HFFc6 (cell line): Measurements from ENCODE around the gene ZNF615. TPM values are rescaled to one million over a fixed set of nuclear protein-coding genes. Genes with fewer than 3 reads are reported as not detected.
"Not testable (repeated sequence)": the region's sequence is repeated elsewhere in the genome, so short reads cannot be mapped to it uniquely, and the experiment has no call there.

Experiments used
- DNase-seq: peaks from one replicate; pipeline ENCODE4 v3.0.0-alpha.2; 2018
- H3K27ac Mint-ChIP-seq: 2 replicates; pipeline ENCODE4 v1.8.0; 2020; ENCODE audit warnings: mild to moderate bottlenecking, mixed read lengths
- H3K27me3 Mint-ChIP-seq: 2 replicates; pipeline ENCODE4 v1.8.0; 2021; ENCODE audit warnings: mild to moderate bottlenecking, moderate library complexity, mixed read lengths; ENCODE audit not compliant: insufficient read depth
- H3K36me3 Mint-ChIP-seq: 2 replicates; pipeline ENCODE4 v1.8.0; 2021; ENCODE audit warnings: low read depth, mixed read lengths
- H3K4me1 Mint-ChIP-seq: 2 replicates; pipeline ENCODE4 v1.8.0; 2020; ENCODE audit warnings: low read depth, mixed read lengths
- H3K4me3 Mint-ChIP-seq: 2 replicates; pipeline ENCODE4 v1.8.0; 2020; ENCODE audit warnings: mild to moderate bottlenecking, moderate library complexity, mixed read lengths
- H3K9me3 Mint-ChIP-seq: 2 replicates; pipeline ENCODE4 v1.8.0; 2020; ENCODE audit warnings: mild to moderate bottlenecking, mixed read lengths
- total RNA-seq, 6 experiments: library from RNA; stranded (reverse); fragmentation: NEBNext Ultra II Directional; extraction: Animal tissue kit (Norgen Biotek cat#: 25700); gene quantifications; 2 replicates in 1 of 6; 3 replicates in 5 of 6; pipeline ENCODE4 v1.2.3, GENCODE V29; 2021
- TF ChIP-seq, protein P1 (sequence below): fragments of 200-600 bp; sonication (generic); IDR thresholded peaks from 2 replicates; pipeline ENCODE4 v1.5.0; 2021; ENCODE audit warnings: antibody characterized with exemption, mild to moderate bottlenecking

The ZNF615 gene
- total RNA-seq, 6 experiments from 2014 or later = 4.4 to 5.7 (median 4.8) TPM

DNA sequence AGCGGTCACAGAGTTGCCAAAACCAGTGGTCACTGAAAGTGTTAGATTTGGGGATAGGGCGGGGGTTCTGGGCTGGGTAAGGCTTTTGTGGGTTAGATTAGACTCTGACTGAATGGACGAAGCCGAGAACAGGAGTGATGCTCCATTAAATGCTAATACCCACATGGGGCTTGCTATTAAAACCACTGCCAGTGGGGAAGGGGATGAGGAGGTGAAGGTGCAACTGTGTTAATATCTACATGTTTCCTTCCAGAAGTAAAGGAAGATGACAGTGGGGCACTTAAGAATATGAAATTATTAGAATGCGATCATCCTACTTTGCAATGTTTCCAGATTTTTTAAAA, 20.7 kb upstream of the ZNF615 start:
- DNase-seq = no peak
- peaks cover 86% of the 10 kb centered on the region for H3K36me3 Mint-ChIP-seq
- peak overlapping the region; percentile 93 for H3K4me3 Mint-ChIP-seq
- peak overlapping the region; percentile 95 for H3K27ac Mint-ChIP-seq
- H3K9me3 Mint-ChIP-seq = peaks cover 77% of the 10 kb centered on the region
- peaks cover 17% of the 10 kb centered on the region for H3K4me1 Mint-ChIP-seq
- H3K27me3 Mint-ChIP-seq = peaks cover 4% of the 10 kb centered on the region; the same call in 1 of the 2 replicates
- TF ChIP-seq, protein P1, sequence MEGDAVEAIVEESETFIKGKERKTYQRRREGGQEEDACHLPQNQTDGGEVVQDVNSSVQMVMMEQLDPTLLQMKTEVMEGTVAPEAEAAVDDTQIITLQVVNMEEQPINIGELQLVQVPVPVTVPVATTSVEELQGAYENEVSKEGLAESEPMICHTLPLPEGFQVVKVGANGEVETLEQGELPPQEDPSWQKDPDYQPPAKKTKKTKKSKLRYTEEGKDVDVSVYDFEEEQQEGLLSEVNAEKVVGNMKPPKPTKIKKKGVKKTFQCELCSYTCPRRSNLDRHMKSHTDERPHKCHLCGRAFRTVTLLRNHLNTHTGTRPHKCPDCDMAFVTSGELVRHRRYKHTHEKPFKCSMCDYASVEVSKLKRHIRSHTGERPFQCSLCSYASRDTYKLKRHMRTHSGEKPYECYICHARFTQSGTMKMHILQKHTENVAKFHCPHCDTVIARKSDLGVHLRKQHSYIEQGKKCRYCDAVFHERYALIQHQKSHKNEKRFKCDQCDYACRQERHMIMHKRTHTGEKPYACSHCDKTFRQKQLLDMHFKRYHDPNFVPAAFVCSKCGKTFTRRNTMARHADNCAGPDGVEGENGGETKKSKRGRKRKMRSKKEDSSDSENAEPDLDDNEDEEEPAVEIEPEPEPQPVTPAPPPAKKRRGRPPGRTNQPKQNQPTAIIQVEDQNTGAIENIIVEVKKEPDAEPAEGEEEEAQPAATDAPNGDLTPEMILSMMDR = no peak

DNA sequence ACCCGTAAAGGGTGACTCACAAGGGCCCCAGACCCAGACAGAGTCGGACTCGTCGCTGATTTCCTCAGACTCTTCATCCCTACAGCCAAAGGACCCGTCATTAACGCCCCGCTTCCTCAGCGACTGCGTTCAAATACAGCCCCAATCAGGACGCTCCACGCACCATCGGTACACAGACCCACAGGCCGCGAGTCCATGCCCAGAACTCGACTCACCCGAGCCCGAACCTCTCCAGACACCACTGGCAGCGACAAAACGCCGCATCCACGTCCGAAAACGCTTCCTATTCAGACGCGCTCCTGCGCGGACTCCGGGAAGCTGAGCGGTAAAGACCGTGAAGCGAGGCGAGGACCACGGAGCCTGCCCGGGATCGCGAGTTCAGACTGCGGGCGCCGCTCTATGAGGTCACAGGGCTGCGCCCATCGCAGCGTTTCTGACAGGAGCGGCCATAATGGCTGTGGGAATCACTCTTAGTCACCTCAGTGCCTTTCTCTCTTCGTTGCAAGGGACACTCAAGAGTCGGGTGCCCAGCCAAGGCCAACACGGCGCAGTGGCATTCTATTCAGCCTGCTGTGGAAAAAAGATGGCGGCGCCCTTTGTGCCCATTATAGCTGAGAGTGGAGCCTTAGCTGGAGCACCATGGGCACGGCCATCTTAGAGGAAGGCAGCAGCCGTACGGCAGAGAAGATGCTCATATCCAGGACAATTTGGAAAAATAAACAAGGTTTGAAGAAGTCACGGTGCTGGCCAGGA, 20.2 kb upstream of the ZNF615 start, which contains the start of gene ZNF614:
Gene ZNF614, minus strand, starts transcription at position 353 of the 753 bp plus-strand sequence. CDS start 2,634 bp downstream, outside the sequence.
- peaks cover 77% of the 10 kb centered on the region for H3K9me3 Mint-ChIP-seq
- H3K4me1 Mint-ChIP-seq = peaks cover 17% of the 10 kb centered on the region
- H3K36me3 Mint-ChIP-seq = peaks cover 86% of the 10 kb centered on the region
- peak within 1 kb of the TSS; percentile 95 for H3K27ac Mint-ChIP-seq
- TF ChIP-seq, protein P1 = no peak
- peaks cover 4% of the 10 kb centered on the region; the same call in 1 of the 2 replicates for H3K27me3 Mint-ChIP-seq
- peak; percentile 88 for DNase-seq
- H3K4me3 Mint-ChIP-seq = peak within 1 kb of the TSS; percentile 93

DNA sequence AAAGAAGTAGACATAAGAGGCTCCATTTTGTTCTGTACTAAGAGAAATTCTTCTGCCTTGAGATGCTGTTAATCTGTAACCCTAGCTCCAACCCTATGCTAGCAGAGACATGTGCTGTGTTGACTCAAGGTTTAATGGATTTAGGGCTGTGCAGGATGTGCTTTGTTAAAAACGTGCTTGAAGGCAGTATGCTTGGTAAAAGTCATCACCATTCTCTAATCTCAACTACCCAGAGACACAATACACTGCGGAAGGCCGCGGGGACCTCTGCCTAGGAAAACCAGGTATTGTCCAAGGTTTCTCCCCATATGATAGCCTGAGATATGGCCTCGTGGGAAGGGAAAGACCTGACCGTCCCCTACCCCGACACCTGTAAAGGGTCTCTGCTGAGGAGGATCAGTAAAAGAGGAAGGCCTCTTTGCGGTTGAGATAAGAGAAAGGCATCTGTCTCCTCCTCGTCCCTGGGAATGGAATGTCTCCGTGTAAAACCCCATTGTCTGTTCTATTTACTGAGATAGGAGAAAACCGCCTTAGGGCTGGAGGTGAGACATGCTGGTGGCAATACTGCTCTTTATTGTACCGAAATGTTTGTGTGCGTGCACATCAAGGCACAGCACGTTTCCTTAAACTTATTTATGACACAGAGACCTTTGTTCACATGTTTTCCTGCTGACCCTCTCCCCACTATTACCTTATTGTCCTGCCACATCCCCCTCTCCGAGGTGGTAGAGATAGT, 18.4 kb upstream of the ZNF615 start:
- not testable (repeated sequence) for H3K27ac Mint-ChIP-seq, H3K27me3 Mint-ChIP-seq, DNase-seq
- peaks cover 82% of the 10 kb centered on the region for H3K36me3 Mint-ChIP-seq
- H3K9me3 Mint-ChIP-seq = peaks cover 66% of the 10 kb centered on the region
- peak overlapping the region; percentile 93; the same call in 1 of the 2 replicates for H3K4me3 Mint-ChIP-seq
- peaks cover 17% of the 10 kb centered on the region for H3K4me1 Mint-ChIP-seq

DNA sequence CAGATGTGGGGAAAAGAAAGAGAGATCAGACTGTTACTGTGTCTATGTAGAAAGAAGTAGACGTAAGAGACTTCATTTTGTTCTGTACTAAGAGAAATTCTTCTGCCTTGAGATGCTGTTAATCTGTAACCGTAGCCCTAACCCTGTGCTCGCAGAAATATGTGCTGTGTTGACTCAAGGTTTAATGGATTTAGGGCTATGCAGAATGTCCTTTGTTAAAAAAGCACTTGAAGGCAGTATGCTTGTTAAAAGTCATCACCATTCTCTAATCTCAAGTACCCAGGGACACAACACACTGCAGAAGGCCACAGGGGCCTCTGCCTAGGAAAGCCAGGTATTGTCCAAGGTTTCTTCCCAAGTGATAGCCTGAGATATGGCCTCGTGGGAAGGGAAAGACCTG, 16.5 kb upstream of the ZNF615 start:
- H3K27ac Mint-ChIP-seq, H3K4me3 Mint-ChIP-seq, DNase-seq, H3K27me3 Mint-ChIP-seq: not testable (repeated sequence)
- H3K36me3 Mint-ChIP-seq = peaks cover 84% of the 10 kb centered on the region
- peaks cover 74% of the 10 kb centered on the region for H3K9me3 Mint-ChIP-seq
- H3K4me1 Mint-ChIP-seq = peaks cover 17% of the 10 kb centered on the region

DNA sequence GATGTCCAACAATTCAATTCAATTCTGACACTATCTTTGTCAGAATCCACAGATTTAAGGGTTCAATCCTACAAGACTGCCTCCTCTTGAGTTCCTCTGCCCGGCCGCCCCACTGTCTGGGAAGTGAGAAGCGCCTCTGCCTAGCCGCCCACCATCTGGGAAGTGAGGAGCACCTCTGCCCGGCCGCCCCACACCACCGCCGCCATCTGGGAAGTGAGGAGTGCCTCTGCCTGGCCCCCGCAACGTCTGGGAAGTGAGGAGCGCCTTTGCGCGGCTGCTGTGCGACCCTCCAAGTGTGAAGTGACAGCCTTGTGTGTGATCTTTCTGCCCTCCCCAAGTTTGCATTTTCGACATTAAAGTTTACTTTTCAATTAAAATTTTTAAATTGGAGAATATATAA, 14.2 kb upstream of the ZNF615 start:
- H3K36me3 Mint-ChIP-seq = peaks cover 96% of the 10 kb centered on the region
- H3K27ac Mint-ChIP-seq = no peak overlapping the region
- H3K4me3 Mint-ChIP-seq = no peak overlapping the region
- no peaks in the 10 kb centered on the region for H3K27me3 Mint-ChIP-seq
- peaks cover 81% of the 10 kb centered on the region for H3K9me3 Mint-ChIP-seq
- H3K4me1 Mint-ChIP-seq = peaks cover 5% of the 10 kb centered on the region
- TF ChIP-seq, protein P1 = no peak
- no peak for DNase-seq

DNA sequence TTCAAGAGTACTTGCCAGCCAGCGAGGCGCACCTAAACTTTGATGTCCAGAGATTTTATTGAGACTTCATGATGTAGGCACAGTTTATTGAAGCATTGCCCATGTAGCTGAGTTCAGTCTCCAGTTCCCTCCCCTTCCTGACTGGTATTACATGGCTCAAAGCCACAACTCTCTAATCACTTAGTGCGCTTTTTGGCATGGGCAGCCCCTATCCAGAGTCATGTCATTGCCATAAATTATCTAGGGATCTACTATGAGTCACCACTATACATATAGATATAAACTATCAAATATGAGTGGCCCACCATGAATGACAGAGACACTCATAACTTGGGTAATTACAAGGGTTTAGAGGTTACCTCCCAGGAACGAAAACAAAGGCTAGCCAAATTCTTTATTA, 12.5 kb upstream of the ZNF615 start:
- Mint-ChIP-seq H3K9me3 (peaks cover 82% of the 10 kb centered on the region), H3K27ac (no peak overlapping the region)

More for the DNA sequence above, 12.5 kb upstream of the ZNF615 start:
- no peak for DNase-seq
- Mint-ChIP-seq H3K27me3 (no peaks in the 10 kb centered on the region), H3K36me3 (peaks cover 97% of the 10 kb centered on the region), H3K4me1 (no peaks in the 10 kb centered on the region), H3K4me3 (no peak overlapping the region)
- TF ChIP-seq, protein P1 = no peak
